ENCODE measurements around the gene FGFR1OP2.

FGFR1OP2 gene

DNA sequence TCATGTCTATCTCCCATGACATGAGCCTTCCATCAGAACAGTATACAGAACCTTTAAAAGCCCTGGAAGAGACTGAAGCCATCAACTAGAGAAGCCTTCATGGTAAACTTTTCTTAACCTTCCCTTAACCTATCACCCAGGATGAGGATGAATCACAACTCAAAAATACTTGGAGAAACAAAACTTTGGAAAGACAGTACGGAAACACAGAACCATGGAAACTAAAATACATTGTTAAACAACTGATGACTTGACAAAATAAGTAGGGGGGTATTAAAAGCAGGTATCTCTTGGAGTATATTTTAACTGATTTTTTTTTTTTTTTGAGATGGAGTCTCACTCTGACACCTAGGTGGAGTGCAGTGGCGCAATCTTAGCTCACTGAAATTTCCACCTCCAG, 67.2 kb downstream of the FGFR1OP2 start:
- FAIRE-seq = no peak

DNA sequence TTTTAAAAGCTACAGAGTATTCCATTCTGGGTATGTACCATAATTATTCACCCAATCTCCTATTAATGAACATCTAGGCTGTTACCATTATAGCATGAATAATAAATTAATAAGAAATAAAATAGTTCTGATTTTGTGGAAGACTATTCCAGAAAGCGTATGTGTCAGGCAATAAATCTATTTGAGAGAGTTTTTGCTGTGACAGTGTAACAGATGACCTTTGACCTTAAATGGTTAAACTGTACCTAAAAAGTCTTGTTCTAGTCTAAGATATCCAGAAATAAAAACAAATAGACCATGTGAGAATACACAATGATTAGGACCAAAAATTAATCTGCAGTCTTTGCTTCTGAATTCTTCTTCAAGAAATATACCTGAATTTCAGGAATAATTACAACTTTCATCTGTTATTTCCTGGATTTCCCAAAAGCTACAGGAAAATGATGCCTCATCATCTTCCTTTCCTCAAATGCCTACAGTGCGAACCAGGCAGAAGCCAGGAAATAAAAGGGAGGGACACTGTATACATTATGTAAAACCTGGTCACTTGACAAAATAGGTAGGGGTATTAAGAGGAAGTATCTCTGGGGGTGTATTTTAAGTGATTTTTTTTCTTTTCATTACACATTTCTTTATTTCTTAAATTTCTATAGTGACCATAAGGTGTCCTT, 68.7 kb downstream of the FGFR1OP2 start:
- FAIRE-seq = no peak

- no peak for FAIRE-seq
These were observed 69.8 kb downstream of the FGFR1OP2 start for GRCh38 chr12:27008081-27008480.

- FAIRE-seq = no peak
These were observed 71.6 kb downstream of the FGFR1OP2 start for GRCh38 chr12:27009881-27010301.

DNA sequence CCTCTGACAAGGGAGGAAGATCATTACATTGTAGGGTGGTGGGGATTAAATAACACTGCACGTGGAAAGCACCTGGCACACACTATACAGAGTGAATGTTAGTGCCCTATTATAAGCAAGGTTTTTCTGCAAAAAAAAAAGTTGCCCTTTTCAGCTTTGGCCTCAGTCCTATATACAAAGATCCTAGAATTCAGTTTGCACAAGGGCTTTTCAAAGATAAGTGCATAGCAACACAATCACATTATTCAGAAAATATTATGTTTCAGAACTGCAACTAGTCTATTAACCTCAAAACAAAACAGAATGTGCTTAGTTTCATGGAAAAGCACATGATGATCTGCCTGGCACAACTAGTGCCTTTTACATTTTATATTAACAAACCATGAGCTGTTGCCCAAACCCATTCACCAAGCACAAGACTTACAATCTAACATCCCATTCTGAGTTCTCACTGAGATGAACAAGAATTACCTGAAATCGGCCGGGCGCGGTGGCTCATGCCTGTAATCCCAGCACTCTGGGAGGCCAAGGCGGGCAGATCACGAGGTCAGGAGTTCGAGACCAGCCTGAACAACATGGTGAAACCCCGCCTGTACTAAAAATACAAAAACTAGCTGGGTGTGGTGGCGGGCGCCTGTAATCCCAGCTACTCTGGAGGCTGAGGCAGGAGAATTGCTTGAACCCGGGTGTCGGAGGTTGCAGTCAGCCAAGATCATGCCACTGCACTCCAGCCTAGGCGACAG, 74.1 kb downstream of the FGFR1OP2 start:
- FAIRE-seq = no peak

GRCh38 chr12:27012982-27013255, 74.6 kb downstream of the FGFR1OP2 start:
- FAIRE-seq = no peak

- no peak for FAIRE-seq
These were observed 75.4 kb downstream of the FGFR1OP2 start for GRCh38 chr12:27013611-27014084.

DNA sequence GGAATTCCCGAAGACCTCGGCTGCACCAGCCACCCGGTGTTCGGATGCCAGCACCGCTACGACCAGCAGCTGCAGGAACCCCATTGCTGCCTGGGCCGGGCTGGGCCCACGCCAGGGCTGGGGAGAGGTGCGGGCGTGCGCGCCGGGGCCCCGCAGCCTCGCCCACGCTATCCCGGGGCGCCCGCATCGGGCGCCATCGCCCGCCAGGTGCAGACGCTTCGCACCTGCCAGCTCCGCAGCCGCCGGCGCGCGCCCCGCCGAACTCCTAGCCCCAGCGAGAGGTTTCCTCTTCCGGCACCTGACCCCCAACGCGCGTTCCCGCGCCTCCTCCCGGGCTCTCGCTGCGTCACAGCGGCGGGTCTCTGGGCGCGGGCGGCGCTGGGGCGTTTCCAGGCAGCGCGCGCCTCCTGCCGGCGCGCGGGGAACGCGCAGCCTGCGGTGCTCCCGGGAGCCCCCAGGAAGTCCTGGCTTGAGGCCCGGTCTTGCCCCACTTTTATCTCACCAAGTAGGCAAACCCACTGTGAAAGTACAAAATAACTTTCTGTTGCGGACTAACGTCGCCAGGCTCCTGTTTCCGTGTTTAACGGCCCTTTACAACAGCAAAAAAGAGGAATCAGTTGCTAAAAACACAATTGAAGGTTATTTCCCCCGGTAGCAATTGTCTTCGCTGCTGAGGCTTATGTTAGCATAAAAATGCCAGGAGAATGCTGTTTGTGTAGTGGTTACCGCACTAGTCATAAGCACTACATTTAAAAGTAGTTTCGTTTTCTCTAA, 76.0 kb downstream of the FGFR1OP2 start, which contains the start of gene TM7SF3:
TM7SF3 (minus strand) TSS at position 300 of the 774 bp plus-strand sequence; CDS start at position 84, 216 bp downstream.
- FAIRE-seq = no peak

DNA sequence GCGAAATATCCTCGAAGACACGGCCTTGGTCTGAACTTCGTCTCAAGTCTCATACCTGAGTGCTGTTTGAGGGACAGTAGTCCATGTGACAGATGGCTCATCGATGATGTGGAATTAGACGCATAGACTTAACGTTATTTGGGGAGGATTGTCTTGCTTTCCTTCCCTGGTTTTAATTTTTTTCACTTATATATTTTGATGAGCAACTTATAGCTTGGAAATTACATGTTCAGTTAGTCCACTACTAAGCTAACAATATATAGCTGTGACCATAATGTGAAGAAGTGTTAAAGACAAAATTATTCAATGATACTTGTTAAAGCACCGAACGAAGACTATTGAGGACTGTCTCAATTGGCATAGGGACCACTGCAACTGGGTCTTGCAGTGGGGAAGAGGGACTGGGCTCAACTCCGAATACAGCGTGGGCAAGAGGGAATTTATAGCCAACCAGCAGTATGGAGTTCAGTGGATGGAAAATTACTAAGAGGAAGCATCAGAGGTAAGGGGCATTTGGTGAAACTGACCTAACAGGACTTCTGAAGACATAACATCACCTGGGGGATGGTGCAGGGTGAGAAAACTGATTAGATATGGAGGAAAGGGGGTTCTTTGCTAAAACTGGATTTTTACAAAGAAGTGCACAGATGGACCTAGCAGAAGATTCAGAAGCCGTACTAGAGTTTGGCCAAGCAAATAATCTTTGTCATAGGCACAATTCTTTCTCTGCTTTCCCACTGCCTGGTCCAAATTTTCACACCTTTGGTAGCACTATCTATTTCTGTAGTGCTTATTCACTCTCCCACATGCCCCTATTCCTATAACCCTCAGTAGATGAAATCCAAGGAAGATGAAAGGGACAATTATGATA, 76.8 kb downstream of the FGFR1OP2 start:
- no peak for FAIRE-seq

DNA sequence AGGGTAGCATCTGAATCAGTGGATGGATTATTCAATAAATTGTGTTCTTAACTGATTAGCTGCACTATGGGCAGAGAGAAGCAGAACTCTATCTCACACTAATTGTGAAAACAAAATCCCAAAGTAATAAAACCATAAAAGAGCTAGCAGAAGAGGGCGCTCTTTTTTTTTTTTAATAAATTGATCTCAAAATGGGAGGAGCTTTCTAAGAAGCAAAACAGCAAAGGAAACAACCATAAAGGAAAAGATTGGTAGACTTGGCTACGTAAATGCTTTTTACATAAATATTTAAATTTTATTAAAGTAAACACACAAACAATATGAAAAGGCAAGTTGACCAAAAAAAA, 77.4 kb downstream of the FGFR1OP2 start:
- no peak for FAIRE-seq
